ENCODE results near the gene ADAD2.
A peak's percentile ranks its signal among the peaks of the same experiment; 100 is the strongest.

Gene ADAD2

DNA sequence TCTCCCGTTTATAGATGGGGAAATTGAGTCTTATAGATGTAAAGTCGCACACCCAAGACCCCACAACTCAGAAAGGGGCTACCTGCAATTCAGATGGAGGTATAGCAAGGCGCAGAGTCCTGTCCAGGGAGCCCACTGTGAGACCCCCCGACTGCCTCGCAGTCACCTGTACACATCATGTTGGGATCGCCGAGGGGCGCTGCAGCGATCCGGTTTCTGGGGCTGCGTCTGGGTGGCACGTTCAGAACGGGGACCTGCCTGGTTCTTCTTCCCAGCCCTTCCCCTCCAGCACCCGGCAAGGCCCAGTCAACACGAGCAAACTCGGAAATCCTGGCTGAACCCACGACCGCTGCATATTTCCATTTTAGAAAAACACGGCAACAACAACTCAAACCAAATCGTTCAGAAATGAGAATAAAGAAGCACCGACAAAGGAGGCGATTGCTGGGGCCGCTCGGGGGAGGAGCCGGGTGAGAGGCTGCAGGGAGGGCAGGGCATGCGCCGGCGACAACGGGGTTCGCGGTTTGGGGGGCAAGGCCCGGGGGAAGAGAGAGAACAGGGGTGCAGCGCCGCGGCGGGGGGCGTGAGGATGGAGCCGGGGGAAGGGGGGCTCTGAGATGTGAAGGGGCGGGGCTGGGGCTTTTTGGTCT, 46.6 kb upstream of the ADAD2 start:
- Histone ChIP-seq H3K4me1 (ENCODE audit: control insufficient read depth, insufficient read depth, low read length) (no peaks in the 10 kb centered on the region), H3K4me3 (ENCODE audit: low read depth, low read length) (peak overlapping the region; percentile 77), H3K9me3 (ENCODE audit: control insufficient read depth, insufficient read depth, low read depth, low read length) (no peaks in the 10 kb centered on the region), H3K27ac (ENCODE audit: extremely low read depth, low read depth, low read length) (peak overlapping the region; percentile 34; the same call in 1 of the 2 replicates), H3K36me3 (ENCODE audit: control insufficient read depth in 2 of 2, insufficient read depth in 1 of 2, low read length in 2 of 2) (no peaks in the 10 kb centered on the region)
- ChIA-PET CTCF (interaction anchor here (0.7 kb wide), 3 partner anchors 40 to 88 kb away, joined by 3 read pairs; no protein-coding TSS in a partner anchor), POLR2A (interaction anchor here (0.9 to 2.7 kb wide), 3 partner anchors 28 to 43 kb away, joined by 4 to 23 read pairs (median 5); partner anchors contain the start of genes MBTPS1 and TAF1C)
- TF ChIP-seq SALL2 (tag by site-specific recombination; IDR thresholded peaks at IDR 0.05; ENCODE audit: borderline replicate concordance), result no peak
- TF ChIP-seq ZBTB20 (tag by site-specific recombination; IDR thresholded peaks at IDR 0.05), result peak; percentile 76
- TF ChIP-seq ZBTB8A (tag by site-specific recombination; IDR thresholded peaks at IDR 0.05), result 0 out of 2 replicates have a peak, but pooled peaks have one; percentile 12
- no peak for TF ChIP-seq SP7 (tag by site-specific recombination; IDR thresholded peaks at IDR 0.05)
- TF ChIP-seq ZNF214 (tag by site-specific recombination; IDR thresholded peaks at IDR 0.05; ENCODE audit: borderline replicate concordance), result no peak
- no peak for TF ChIP-seq KLF17 (tag by site-specific recombination; IDR thresholded peaks at IDR 0.05)
- no peak for TF ChIP-seq ZNF677 (tag by site-specific recombination; IDR thresholded peaks at IDR 0.05)
- TF ChIP-seq REPIN1 (tag by site-specific recombination; IDR thresholded peaks at IDR 0.05; ENCODE audit: low read depth), result no peak
- peak; percentile 69 for TF ChIP-seq ZBTB17 (tag by site-specific recombination; IDR thresholded peaks at IDR 0.05)
- TF ChIP-seq, protein P1, sequence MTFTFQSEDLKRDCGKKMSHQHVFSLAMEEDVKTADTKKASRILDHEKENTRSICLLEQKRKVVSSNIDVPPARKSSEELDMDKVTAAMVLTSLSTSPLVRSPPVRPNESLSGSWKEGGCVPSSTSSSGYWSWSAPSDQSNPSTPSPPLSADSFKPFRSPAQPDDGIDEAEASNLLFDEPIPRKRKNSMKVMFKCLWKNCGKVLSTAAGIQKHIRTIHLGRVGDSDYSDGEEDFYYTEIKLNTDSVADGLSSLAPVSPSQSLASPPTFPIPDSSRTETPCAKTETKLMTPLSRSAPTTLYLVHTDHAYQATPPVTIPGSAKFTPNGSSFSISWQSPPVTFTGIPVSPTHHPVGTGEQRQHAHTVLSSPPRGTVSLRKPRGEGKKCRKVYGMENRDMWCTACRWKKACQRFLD (tag by site-specific recombination; IDR thresholded peaks at IDR 0.05), result no peak
- TF ChIP-seq ZNF624 (tag by site-specific recombination; IDR thresholded peaks at IDR 0.05), result no peak
- 0 out of 2 replicates have a peak, but pooled peaks have one; percentile 42 for TF ChIP-seq GLIS2 (tag by site-specific recombination; IDR thresholded peaks at IDR 0.05)
- TF ChIP-seq ZNF10 (tag by site-specific recombination; IDR thresholded peaks at IDR 0.05), result no peak
- TF ChIP-seq ZNF24 (tag by site-specific recombination; IDR thresholded peaks at IDR 0.05), result no peak
- no peak for TF ChIP-seq PRDM10 (tag by site-specific recombination; IDR thresholded peaks at IDR 0.05)
- TF ChIP-seq KLF1 (tag by site-specific recombination; IDR thresholded peaks at IDR 0.05), result no peak
- TF ChIP-seq ELK4 (IDR thresholded peaks at IDR 0.05; ENCODE audit: borderline replicate concordance, low read depth, low read length), result no peak
- no peak for TF ChIP-seq ZNF19 (tag by site-specific recombination; IDR thresholded peaks at IDR 0.05; ENCODE audit: low read depth)
- peak; percentile 99 for TF ChIP-seq ZNF335 (tag by site-specific recombination; conservative IDR thresholded peaks at IDR 0.05)
- no peak for TF ChIP-seq ZNF146 (tag by site-specific recombination; IDR thresholded peaks at IDR 0.05)
- TF ChIP-seq ZNF239 (tag by site-specific recombination; IDR thresholded peaks at IDR 0.05), result no peak
- peak; percentile 24; the same call in 1 of the 2 replicates for TF ChIP-seq ZNF398 (tag by site-specific recombination; IDR thresholded peaks at IDR 0.05)
- no peak for TF ChIP-seq ZNF558 (tag by site-specific recombination; IDR thresholded peaks at IDR 0.05)
- no peak for TF ChIP-seq ZNF2 (tag by site-specific recombination; IDR thresholded peaks at IDR 0.05)
- no peak for TF ChIP-seq ZBTB21 (tag by site-specific recombination; IDR thresholded peaks at IDR 0.05)
- no peak for TF ChIP-seq KLF8 (tag by site-specific recombination; IDR thresholded peaks at IDR 0.05)
- TF ChIP-seq, protein P2, sequence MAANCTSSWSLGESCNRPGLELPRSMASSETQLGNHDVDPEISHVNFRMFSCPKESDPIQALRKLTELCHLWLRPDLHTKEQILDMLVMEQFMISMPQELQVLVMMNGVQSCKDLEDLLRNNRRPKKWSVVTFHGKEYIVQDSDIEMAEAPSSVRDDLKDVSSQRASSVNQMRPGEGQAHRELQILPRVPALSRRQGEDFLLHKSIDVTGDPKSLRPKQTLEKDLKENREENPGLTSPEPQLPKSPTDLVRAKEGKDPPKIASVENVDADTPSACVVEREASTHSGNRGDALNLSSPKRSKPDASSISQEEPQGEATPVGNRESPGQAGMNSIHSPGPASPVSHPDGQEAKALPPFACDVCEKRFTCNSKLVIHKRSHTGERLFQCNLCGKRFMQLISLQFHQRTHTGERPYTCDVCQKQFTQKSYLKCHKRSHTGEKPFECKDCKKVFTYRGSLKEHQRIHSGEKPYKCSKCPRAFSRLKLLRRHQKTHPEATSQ (tag by site-specific recombination; IDR thresholded peaks at IDR 0.05), result no peak
- TF ChIP-seq ZNF501 (tag by site-specific recombination; IDR thresholded peaks at IDR 0.05), result no peak
- no peak for TF ChIP-seq ZNF548 (tag by site-specific recombination; IDR thresholded peaks at IDR 0.05)

Measured in HEK293 (cell line).